ENCODE data around the gene BRDT. TPM values are rescaled to one million over a fixed set of nuclear protein-coding genes. Genes with fewer than 3 reads are reported as not detected.

BRDT gene
- total and polyA plus RNA-seq, 2 donors: not detected

- no peak for DNase-seq (ENCODE audit: extremely low spot score)
- WGBS: 89% methylated on average over 3 of the region's 3 CpGs
- Histone ChIP-seq H3K27ac (ENCODE audit: low read depth) (no peak overlapping the region), H3K36me3 (ENCODE audit: insufficient read depth) (no peaks in the 10 kb centered on the region), H3K4me1 (ENCODE audit: insufficient read depth) (no peaks in the 10 kb centered on the region), H3K4me3 (ENCODE audit: low read depth, low read length) (no peak overlapping the region)
Observed at GRCh38 chr1:91944087-91944486, 5.1 kb upstream of the BRDT start.

DNA sequence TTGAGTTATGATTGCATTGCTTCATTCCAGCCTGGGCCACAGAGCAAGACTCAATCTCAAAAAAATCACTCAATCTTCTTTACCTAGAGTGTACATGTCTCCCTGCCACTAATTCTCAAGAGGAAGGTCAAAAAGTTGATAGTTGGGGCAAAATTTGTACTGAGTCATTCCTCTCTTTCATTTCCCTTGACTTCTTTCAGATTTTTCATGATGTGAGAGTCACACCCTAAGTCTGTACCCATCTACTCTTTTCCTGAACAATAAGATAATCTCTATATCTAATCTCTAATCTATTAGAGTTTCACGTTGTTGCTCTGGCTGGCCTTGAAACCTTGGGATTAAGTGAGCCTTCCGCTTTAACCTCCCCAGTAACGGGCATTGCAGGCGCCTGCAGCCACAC, 1.1 kb upstream of the BRDT start:
- DNase-seq (ENCODE audit: extremely low spot score): no peak
- Histone ChIP-seq H3K27ac (ENCODE audit: low read depth) (no peak overlapping the region), H3K4me1 (ENCODE audit: insufficient read depth) (no peaks in the 10 kb centered on the region), H3K36me3 (ENCODE audit: insufficient read depth) (no peaks in the 10 kb centered on the region), H3K4me3 (ENCODE audit: low read depth, low read length) (no peak overlapping the region)
- 60% methylated on average over 4 of the region's 4 CpGs for WGBS

DNA sequence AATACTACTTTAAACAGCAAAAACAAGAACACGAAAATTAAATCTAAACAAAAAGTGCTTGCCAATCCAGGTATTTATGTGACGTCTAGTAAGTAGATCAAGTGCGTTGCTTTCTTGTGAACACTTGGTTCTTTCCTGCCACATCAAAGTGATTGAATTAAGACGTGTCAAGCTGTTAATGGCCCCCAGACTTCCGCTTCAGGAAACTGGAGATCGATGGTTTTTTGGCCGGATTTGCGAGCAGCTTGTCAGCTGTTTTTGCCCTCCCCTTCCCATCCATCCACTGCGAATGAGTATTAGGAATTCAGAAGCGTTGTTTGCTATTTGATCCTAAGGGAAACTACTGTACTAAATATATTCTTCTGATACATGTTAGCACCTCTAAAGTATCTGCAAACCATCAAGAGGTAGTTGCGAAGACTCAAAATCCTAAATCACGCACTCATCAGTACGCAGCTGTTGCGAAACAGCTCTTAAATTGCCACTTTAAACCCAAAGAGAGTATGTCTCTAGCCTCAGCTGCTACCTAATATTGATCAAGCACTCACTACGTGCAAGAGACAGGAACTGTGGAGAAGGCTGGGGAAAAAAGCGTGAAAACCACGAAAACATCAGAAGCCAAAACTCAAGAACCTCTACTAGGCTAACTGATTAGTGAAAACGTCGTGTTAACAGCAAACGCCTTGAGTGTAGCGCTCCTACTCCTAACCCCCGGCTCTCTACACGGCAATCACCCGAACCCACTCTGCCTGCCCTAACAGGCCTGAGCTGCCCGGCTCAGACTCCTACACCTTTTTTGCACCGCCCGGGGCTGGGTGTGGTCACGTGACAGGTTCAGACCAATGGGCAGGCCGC, 473 bp upstream of the BRDT start:
- no peak for DNase-seq (ENCODE audit: extremely low spot score)
- 72% methylated on average over 29 of the region's 29 CpGs for WGBS
- H3K4me1 ChIP-seq (ENCODE audit: insufficient read depth): no peaks in the 10 kb centered on the region
- H3K36me3 ChIP-seq (ENCODE audit: insufficient read depth): no peaks in the 10 kb centered on the region
- no peak overlapping the region for H3K4me3 ChIP-seq (ENCODE audit: low read depth, low read length)
- no peak overlapping the region for H3K27ac ChIP-seq (ENCODE audit: low read depth)

- Histone ChIP-seq H3K4me1 (ENCODE audit: insufficient read depth) (no peaks in the 10 kb centered on the region), H3K27ac (ENCODE audit: low read depth) (no peak overlapping the region), H3K4me3 (ENCODE audit: low read depth, low read length) (no peak overlapping the region), H3K36me3 (ENCODE audit: insufficient read depth) (no peaks in the 10 kb centered on the region)
- 46% methylated on average over 2 of the region's 2 CpGs for WGBS
- no peak for DNase-seq (ENCODE audit: extremely low spot score)
Observed at GRCh38 chr1:91952187-91952586, 3.0 kb downstream of the BRDT start.

DNA sequence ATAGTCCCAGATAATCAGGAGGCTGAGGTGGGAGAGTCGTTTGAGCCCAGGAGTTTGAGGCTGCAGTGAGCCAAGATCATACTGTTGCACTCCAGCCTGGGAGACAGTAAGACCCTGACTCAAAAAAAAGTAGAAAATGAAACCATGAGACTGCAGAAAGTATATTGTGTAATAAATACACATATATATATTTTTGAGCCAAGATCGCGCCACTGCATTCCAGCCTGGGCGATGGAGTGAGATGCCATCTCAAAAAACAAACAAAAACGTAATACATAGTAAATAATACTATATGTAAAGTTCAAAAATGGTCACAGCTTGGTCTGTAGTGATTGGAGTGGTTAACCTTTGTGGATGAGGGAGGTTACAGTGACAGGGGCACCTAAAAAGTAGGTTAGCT, 9.7 kb downstream of the BRDT start:
- DNase-seq (ENCODE audit: extremely low spot score): no peak
- Histone ChIP-seq H3K36me3 (ENCODE audit: insufficient read depth) (no peaks in the 10 kb centered on the region), H3K27ac (ENCODE audit: low read depth) (no peak overlapping the region), H3K4me3 (ENCODE audit: low read depth, low read length) (no peak overlapping the region), H3K4me1 (ENCODE audit: insufficient read depth) (no peaks in the 10 kb centered on the region)
- WGBS: 80% methylated on average over 5 of the region's 5 CpGs

GRCh38 chr1:91968334-91968733, 19.1 kb downstream of the BRDT start:
- Histone ChIP-seq H3K27ac (ENCODE audit: low read depth) (no peak overlapping the region), H3K4me3 (ENCODE audit: low read depth, low read length) (no peak overlapping the region), H3K36me3 (ENCODE audit: insufficient read depth) (no peaks in the 10 kb centered on the region), H3K4me1 (ENCODE audit: insufficient read depth) (no peaks in the 10 kb centered on the region)
- no peak for DNase-seq (ENCODE audit: extremely low spot score)
- WGBS: 82% methylated on average over 2 of the region's 2 CpGs

- no peak overlapping the region for H3K27ac ChIP-seq (ENCODE audit: low read depth)
- DNase-seq (ENCODE audit: extremely low spot score): no peak
- 93% methylated on average over 7 of the region's 7 CpGs for WGBS
Observed at GRCh38 chr1:91979383-91979782, 30.2 kb downstream of the BRDT start.

GRCh38 chr1:91980663-91981062, 31.5 kb downstream of the BRDT start:
- Histone ChIP-seq H3K4me1 (ENCODE audit: insufficient read depth) (no peaks in the 10 kb centered on the region), H3K4me3 (ENCODE audit: low read depth, low read length) (no peak overlapping the region), H3K27ac (ENCODE audit: low read depth) (no peak overlapping the region), H3K36me3 (ENCODE audit: insufficient read depth) (no peaks in the 10 kb centered on the region)
- 47% methylated on average over 3 of the region's 3 CpGs for WGBS
- DNase-seq (ENCODE audit: extremely low spot score): no peak

More at GRCh38 chr1:91979383-91979782, 30.2 kb downstream of the BRDT start:
- no peaks in the 10 kb centered on the region for H3K36me3 ChIP-seq (ENCODE audit: insufficient read depth)
- no peak overlapping the region for H3K4me3 ChIP-seq (ENCODE audit: low read depth, low read length)
- H3K4me1 ChIP-seq (ENCODE audit: insufficient read depth): no peaks in the 10 kb centered on the region

GRCh38 chr1:91981996-91982609, 32.9 kb downstream of the BRDT start:
- H3K4me3 ChIP-seq (ENCODE audit: low read depth, low read length): no peak overlapping the region
- no peaks in the 10 kb centered on the region for H3K36me3 ChIP-seq (ENCODE audit: insufficient read depth)
- no peaks in the 10 kb centered on the region for H3K4me1 ChIP-seq (ENCODE audit: insufficient read depth)
- 45% methylated on average over 1 of the region's 1 CpG for WGBS
- no peak overlapping the region for H3K27ac ChIP-seq (ENCODE audit: low read depth)
- DNase-seq (ENCODE audit: extremely low spot score): no peak

DNA sequence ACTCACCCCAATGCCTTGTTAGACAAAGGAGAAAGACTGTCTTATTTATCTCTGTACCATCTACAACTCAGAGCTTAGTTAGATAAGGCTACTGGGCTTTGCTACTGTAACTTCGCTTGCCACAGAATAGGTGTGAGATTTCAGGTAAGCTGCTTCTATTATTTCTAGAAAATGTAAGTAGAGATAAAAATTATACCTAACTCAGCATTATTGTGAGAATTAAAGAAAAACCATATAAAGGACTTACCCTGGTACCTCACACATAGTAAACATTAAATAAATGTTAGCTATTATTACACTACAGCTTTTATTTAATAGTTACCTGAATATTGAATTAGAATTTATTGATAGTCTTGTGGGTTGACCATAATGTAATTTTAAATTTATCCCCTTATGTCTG, 44.1 kb downstream of the BRDT start:
- Histone ChIP-seq H3K36me3 (ENCODE audit: insufficient read depth) (no peaks in the 10 kb centered on the region), H3K27ac (ENCODE audit: low read depth) (no peak overlapping the region), H3K4me3 (ENCODE audit: low read depth, low read length) (no peak overlapping the region), H3K4me1 (ENCODE audit: insufficient read depth) (no peaks in the 10 kb centered on the region)
- 86% methylated on average over 1 of the region's 1 CpG for WGBS
- DNase-seq (ENCODE audit: extremely low spot score): no peak

DNA sequence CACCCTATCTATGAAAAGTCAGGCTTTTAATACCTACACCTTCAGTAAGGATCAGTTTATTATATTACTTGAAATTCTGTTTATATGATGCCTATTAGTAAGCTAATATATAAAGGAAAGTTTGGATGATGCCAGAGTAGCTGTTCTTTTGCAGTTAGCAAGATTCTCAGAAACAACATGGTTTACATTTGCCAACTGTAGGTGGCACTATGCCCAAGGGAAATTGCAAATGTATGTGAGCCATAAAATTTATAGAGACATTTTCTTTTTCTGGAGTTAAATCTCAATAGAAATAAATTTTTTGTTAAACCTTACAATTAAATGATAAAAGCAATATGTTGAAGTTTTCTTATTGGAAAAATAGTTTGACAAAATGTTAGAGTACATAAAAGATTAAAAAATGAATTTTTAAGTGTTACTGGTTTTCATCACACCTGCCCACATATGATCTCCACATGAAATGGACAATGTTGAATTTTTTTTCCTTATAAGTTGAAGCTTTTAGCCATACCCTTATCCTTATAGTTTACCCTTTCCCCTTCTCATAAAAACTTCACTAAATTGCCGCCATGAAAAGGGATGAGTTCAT, 48.5 kb downstream of the BRDT start:
- Histone ChIP-seq H3K4me3 (ENCODE audit: low read depth, low read length) (no peak overlapping the region), H3K4me1 (ENCODE audit: insufficient read depth) (no peaks in the 10 kb centered on the region), H3K36me3 (ENCODE audit: insufficient read depth) (no peaks in the 10 kb centered on the region), H3K27ac (ENCODE audit: low read depth) (no peak overlapping the region)
- WGBS: 55% methylated on average over 1 of the region's 1 CpG
- no peak for DNase-seq (ENCODE audit: extremely low spot score)

DNA sequence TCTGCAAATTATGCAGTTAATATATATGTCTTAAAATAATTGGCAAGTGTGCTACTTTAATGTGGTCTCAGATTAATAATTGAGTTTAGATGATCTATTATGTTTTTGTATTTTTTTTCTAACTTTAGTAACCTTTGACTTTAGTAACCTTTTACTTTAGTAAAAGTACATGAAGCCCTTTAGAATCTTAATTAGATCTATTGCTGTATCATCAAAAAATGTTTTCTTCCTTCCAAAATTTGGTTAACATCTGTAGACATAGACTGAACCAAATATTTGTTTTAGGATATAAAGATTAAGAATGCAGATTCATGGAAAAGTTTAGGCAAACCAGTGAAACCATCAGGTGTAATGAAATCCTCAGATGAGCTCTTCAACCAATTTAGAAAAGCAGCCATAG, 54.9 kb downstream of the BRDT start:
- no peak for DNase-seq (ENCODE audit: extremely low spot score)
- Histone ChIP-seq H3K27ac (ENCODE audit: low read depth) (no peak overlapping the region), H3K4me1 (ENCODE audit: insufficient read depth) (no peaks in the 10 kb centered on the region), H3K36me3 (ENCODE audit: insufficient read depth) (no peaks in the 10 kb centered on the region), H3K4me3 (ENCODE audit: low read depth, low read length) (no peak overlapping the region)

- Histone ChIP-seq H3K4me3 (ENCODE audit: low read depth, low read length) (no peak overlapping the region), H3K36me3 (ENCODE audit: insufficient read depth) (no peaks in the 10 kb centered on the region), H3K27ac (ENCODE audit: low read depth) (no peak overlapping the region), H3K4me1 (ENCODE audit: insufficient read depth) (no peaks in the 10 kb centered on the region)
- DNase-seq (ENCODE audit: extremely low spot score): no peak
Observed at GRCh38 chr1:92013923-92014322, 64.7 kb downstream of the BRDT start.

GRCh38 chr1:92016720-92017316, 67.6 kb downstream of the BRDT start:
- Histone ChIP-seq H3K4me1 (ENCODE audit: insufficient read depth) (no peaks in the 10 kb centered on the region), H3K27ac (ENCODE audit: low read depth) (no peak overlapping the region), H3K36me3 (ENCODE audit: insufficient read depth) (no peaks in the 10 kb centered on the region), H3K4me3 (ENCODE audit: low read depth, low read length) (no peak overlapping the region)
- DNase-seq (ENCODE audit: extremely low spot score): no peak
- WGBS: 79% methylated on average over 5 of the region's 5 CpGs

All from urinary bladder (tissue), 4 donors.